HG03159 (cell line): Measurements from ENCODE around the gene ADIRF.
"Not testable (repeated sequence)": the region's sequence is repeated elsewhere in the genome, so short reads cannot be mapped to it uniquely, and the experiment has no call there.

Source experiments
- ATAC-seq: cut with Tn5 transposase; IDR thresholded peaks from one replicate; pipeline ENCODE4 v1.9.1; 2021; ENCODE audit warnings: mild to moderate bottlenecking, moderate library complexity; ENCODE audit not compliant: unreplicated experiment

ADIRF gene

GRCh38 chr10:86945361-86946212 lies 22.7 kb upstream of the ADIRF start:
- no peak for ATAC-seq

DNA sequence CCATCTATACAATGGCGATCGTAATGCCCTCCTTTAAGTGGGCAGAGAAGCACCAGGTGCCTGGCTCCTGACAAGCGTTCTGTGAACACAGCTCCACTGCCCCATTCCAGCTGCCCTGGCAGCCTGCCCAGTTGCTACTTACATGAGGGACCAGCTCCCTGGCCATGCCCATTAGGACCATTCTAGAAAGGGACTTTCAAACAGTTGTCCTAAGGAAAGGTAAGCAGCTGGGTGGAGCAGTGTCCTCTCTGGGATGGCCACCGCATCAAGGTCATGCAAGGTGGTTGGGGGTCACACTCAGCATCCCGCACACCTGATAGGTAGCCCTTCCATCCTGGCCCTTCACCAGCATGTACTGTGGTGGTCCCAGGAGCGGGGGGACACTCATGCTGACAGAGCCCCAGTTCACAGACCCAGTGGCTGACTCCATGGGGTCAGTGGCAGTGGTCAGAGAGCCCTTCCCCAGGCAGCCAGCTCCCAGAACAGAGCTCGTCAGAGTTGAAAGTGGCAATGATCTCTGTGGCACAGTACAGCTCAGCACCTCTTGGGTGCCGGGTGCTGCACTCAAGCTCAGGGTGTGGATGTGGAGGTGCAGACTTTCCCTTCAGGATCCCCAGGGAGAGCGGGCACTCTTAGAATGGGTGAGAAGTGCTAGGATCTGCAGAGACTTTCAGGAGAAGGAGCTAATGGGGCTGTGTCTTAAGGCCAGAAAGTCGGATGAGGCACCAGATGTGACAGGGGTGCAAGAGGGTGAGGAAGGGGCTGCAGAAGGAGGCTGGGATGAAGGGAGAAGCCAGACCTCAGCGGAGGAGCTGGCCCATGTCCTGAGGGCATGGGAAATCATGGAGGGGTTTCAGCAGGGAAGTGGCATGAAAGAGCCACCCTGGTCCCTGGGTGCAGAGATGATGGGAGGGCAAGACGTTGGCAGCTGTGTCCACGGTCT lies 21.8 kb upstream of the ADIRF start:
- ATAC-seq = no peak

GRCh38 chr10:86947806-86948205 lies 20.5 kb upstream of the ADIRF start:
- not testable (repeated sequence) for ATAC-seq

DNA sequence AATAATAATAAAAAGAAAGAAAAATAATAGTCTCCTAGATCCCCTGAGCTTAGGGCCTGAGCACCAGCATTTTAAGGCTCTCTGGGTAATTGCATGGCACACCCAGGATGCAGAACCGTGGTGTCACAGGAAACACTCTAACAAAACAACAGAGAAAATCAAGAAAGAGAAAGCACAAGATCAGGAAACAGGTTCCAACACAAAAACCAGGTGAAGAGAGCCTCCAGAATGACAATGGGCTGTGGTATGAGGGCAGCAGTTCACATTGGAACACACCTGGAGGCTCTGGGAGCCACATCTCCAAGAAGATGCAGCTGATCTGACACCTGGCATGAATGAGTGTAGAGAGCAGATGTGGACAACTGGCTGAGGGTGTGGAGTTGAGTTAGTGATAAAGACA lies 17.9 kb upstream of the ADIRF start:
- ATAC-seq = no peak

DNA sequence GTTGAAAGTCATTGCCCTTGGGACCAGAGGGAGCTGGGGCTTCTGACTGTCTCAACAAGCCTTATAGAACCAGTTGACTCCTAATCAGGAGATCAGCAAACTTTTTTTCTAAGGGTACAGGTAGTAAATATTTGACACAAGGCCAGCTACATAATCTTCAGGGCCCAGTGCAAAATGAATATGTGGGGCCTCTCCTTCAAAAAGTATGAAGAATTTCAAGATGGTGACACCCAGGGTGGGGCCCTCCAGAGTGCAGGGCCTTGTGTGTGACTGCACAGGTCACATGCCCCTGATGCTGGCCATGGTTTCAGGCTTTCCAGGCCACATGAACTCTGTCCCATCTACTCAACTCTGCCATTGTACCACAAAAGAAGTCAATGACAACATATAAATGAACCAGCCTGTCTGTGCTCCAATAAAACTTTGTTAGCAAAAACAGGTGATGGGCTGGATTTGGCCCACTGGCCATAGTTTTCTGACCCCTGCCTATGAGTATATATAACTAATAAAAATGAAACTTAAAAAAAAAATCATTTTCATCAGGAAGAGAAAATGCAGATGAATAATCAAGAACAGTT lies 17.0 kb upstream of the ADIRF start:
- no peak for ATAC-seq

- no peak for ATAC-seq
Measured at GRCh38 chr10:86952106-86952505, 16.2 kb upstream of the ADIRF start.

GRCh38 chr10:86952697-86953096 lies 15.6 kb upstream of the ADIRF start:
- not testable (repeated sequence) for ATAC-seq

GRCh38 chr10:86953747-86954680 lies 14.3 kb upstream of the ADIRF start:
- no peak for ATAC-seq

DNA sequence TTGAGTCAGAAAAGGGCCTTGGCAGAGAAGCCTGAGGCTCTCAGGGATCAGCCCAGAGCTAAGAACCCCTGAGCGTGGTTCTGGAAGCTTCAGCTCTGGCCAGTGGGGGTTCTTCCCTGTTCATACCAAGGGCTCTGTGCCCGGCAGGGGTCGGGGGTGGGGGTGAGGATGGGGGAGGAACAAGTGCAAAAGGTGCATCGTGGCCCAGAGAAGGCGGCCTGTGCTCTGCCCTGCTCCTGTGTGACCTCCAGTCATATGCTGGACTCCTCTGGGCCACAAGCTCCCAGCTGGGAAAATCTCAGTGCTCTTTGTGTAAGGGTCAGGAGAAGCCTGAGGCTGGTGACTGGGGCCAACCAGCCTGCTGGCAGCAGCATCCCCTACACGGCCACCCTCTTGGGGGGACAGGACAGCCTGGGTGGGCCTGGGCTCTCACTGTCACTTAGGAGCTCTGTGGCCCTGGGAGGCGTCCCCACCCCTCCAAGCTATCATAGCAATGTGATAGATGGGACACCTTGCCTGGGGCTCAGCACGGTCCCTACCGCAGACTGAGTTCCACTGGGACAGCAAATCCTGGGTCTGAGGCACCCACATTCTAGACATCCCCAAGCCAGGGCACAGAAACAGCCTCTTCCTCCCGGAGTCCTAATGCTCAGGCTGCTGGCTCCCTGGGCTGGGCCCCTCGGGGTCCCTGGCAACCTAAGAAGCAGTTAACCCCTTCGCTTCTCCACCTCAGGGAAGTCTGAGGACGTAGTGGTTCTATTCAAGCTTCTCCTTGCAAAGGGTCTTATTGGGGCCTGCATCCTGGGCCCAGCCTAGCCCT lies 13.4 kb upstream of the ADIRF start:
- ATAC-seq = no peak

DNA sequence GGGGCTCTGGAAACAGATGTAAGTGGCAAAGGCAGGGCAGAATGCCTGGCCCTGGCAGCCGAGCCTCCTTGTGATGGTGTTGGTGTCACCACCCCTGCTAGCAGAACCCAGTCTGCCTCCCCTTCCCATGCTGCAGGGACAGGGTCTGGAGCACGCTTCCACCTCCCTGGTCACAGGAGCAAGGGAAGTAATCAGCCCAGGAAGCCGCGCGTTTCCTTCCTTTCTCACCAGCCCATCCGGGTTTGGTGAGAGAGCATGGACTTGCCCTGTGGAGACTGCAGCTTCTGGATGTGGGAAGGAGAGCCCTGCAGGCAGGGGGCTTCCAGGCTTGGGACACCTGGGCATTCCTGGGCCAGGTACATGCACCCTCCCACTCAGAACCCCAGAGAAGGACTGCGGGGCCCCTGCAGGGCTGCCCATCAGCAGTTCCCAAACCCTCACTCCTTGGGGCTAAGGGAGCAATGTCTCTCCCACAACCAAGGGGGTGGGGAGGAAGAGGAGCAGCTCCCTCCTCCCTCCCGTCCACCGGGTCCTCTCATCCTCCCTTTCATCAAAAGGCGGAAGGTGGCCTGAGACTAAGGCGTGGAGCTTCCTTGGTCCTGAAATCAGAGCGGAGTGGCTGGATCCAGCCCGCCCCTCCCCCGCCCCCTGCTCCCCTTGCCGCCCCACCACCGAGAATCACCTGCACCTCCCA lies 12.6 kb upstream of the ADIRF start:
- ATAC-seq = no peak

GRCh38 chr10:86956195-86956847 lies 12.0 kb upstream of the ADIRF start:
- no peak for ATAC-seq

DNA sequence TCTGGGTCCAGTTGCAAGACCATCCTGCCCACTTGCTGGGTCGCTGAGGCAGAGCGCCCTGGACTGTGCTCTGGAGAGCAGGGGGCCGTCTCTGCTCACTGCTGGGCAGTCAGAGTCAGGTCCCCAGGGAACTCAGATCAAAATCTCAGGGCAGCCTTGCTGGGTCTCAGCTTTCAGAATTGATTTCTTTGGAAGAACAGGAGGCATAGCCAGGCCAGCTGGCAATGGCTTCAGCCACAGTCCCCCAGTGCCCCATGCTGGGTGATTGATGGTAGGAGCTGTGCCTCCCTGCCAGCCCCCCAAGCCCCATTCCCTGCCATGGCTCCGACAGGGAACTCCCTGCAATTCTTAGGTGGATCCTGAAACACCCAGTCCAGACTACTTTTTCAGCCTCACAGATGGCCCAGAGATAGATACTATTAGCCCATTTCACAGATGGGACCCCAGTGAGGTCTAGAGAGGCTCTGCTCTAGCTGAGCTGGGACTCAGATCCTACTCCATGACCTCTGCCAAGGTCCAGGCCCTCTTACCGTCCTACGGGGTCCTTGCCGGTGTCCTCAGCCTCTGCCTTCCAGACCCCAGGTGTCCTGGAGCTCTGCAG lies 11.3 kb upstream of the ADIRF start:
- ATAC-seq = no peak

- no peak for ATAC-seq
Measured at GRCh38 chr10:86957471-86958115, 10.7 kb upstream of the ADIRF start, which contains the start of gene MMRN2. MMRN2 (minus strand) TSS chr10:86957615; CDS start chr10:86957541, 74 bp downstream.

- no peak for ATAC-seq
Measured at GRCh38 chr10:86958116-86958900, 10.0 kb upstream of the ADIRF start, which contains the start of gene SNCG. SNCG (plus strand) TSS chr10:86958599; CDS start chr10:86958698, 99 bp downstream.

- no peak for ATAC-seq
Measured at GRCh38 chr10:86958901-86959736, 9.2 kb upstream of the ADIRF start.

GRCh38 chr10:86959737-86960002 lies 8.6 kb upstream of the ADIRF start:
- ATAC-seq = no peak
